Measurements from ENCODE around the gene UGT1A6. TPM values are rescaled to one million over a fixed set of nuclear protein-coding genes. Genes with fewer than 3 reads are reported as not detected.

The UGT1A6 gene
- total and polyA plus RNA-seq, 10 donors = not detected

GRCh38 chr2:233754872-233755611, 62.4 kb downstream of the UGT1A6 start:
- Histone ChIP-seq H3K9me3 (peaks cover 0 to 19% (median 15%) of the 10 kb centered on the region in 8 donors), H3K27me3 (replicated peaks in 1 of 7) (peaks cover 0 to 13% (median 0%) of the 10 kb centered on the region in 7 donors), H3K27ac (no peak overlapping the region), H3K4me1 (no peaks in the 10 kb centered on the region), H3K4me3 (no peak overlapping the region), H3K36me3 (no peaks in the 10 kb centered on the region)
- TF ChIP-seq POLR2A (IDR thresholded peaks at IDR 0.05) (no peak), CTCF (IDR thresholded peaks at IDR 0.05 in 8 of 11, conservative IDR thresholded peaks at IDR 0.05 in 3 of 11) (no peak), POLR2AphosphoS5 (IDR thresholded peaks at IDR 0.05) (no peak)
- 91 to 96% (median 93%) methylated on average over 39 to 44 of the region's 44 CpGs for whole genome bisulfite sequencing, 5 donors
- DNase-seq = no peak
- intact Hi-C loops (cut with DNase I; ENCODE audit: low total_unique reads) = no loop called here

GRCh38 chr2:233756429-233757081, 63.9 kb downstream of the UGT1A6 start:
- TF ChIP-seq POLR2AphosphoS5 (IDR thresholded peaks at IDR 0.05) = no peak
- no peak for TF ChIP-seq POLR2A (IDR thresholded peaks at IDR 0.05)
- no peak for TF ChIP-seq CTCF (IDR thresholded peaks at IDR 0.05 in 8 of 11, conservative IDR thresholded peaks at IDR 0.05 in 3 of 11)
- 78 to 86% (median 79%) methylated on average over 7 of the region's 7 CpGs for WGBS, 5 donors

GRCh38 chr2:233758141-233758540, 65.5 kb downstream of the UGT1A6 start:
- no peak for TF ChIP-seq POLR2A (IDR thresholded peaks at IDR 0.05)
- no peak for TF ChIP-seq POLR2AphosphoS5 (IDR thresholded peaks at IDR 0.05)
- no peak for TF ChIP-seq CTCF (IDR thresholded peaks at IDR 0.05 in 8 of 11, conservative IDR thresholded peaks at IDR 0.05 in 3 of 11)
- no peaks in the 10 kb centered on the region for H3K36me3 ChIP-seq
- intact Hi-C loops (cut with DNase I; ENCODE audit: low total_unique reads) = no loop called here
- H3K9me3 ChIP-seq = no peaks in the 10 kb centered on the region
- DNase-seq = no peak
- no peaks in the 10 kb centered on the region for H3K4me1 ChIP-seq
- H3K27me3 ChIP-seq (replicated peaks in 1 of 7) = peaks cover 0 to 6% (median 0%) of the 10 kb centered on the region in 7 donors
- H3K27ac ChIP-seq = no peak overlapping the region
- H3K4me3 ChIP-seq = no peak overlapping the region

More at GRCh38 chr2:233756429-233757081, 63.9 kb downstream of the UGT1A6 start:
- H3K27me3 ChIP-seq (replicated peaks in 1 of 7) = peaks cover 0 to 13% (median 0%) of the 10 kb centered on the region in 7 donors
- no peaks in the 10 kb centered on the region for H3K4me1 ChIP-seq
- peaks cover 0 to 4% (median under 1%) of the 10 kb centered on the region in 8 donors for H3K9me3 ChIP-seq
- intact Hi-C loops (cut with DNase I; ENCODE audit: low total_unique reads) = no loop called here
- H3K4me3 ChIP-seq = no peak overlapping the region
- no peak for DNase-seq
- H3K27ac ChIP-seq = no peak overlapping the region
- no peaks in the 10 kb centered on the region for H3K36me3 ChIP-seq

- intact Hi-C loops (cut with DNase I; ENCODE audit: low total_unique reads) = no loop called here
- Histone ChIP-seq H3K4me3 (no peak overlapping the region), H3K27ac (no peak overlapping the region), H3K27me3 (replicated peaks in 1 of 7) (peaks cover 0 to 8% (median 0%) of the 10 kb centered on the region in 7 donors), H3K36me3 (no peaks in the 10 kb centered on the region), H3K4me1 (no peaks in the 10 kb centered on the region), H3K9me3 (no peaks in the 10 kb centered on the region)
- DNase-seq = no peak
- WGBS, 5 donors = 83 to 90% (median 87%) methylated on average over 2 of the region's 2 CpGs
- TF ChIP-seq POLR2A (IDR thresholded peaks at IDR 0.05) (no peak), POLR2AphosphoS5 (IDR thresholded peaks at IDR 0.05) (no peak), CTCF (IDR thresholded peaks at IDR 0.05 in 8 of 11, conservative IDR thresholded peaks at IDR 0.05 in 3 of 11) (no peak)
Measured at GRCh38 chr2:233758849-233759248, 66.2 kb downstream of the UGT1A6 start.

Data from spleen (tissue), 11 donors.